Caco-2 (cell line): ENCODE results near the gene CLEC1A. TPM values are rescaled to one million over a fixed set of nuclear protein-coding genes. Genes with fewer than 3 reads are reported as not detected.

ENCODE experiments used
- BruUV-seq: library from RNA; stranded (reverse); fragments of 400-500 nt; replicated peaks from 2 replicates; lab custom pipeline; 2021; lab: Mats Ljungman, UMichigan
- CTCF ChIA-PET: fragments of 300-600 bp; sonication (Branson Sonifier 250); formaldehyde crosslinking; loops from one replicate; lab custom pipeline; 2022; ENCODE audit warnings: antibody characterized with exemption; lab: Charles Lee
- POLR2A ChIA-PET: fragments of 300-600 bp; sonication (Branson Sonifier 250); formaldehyde crosslinking; loops from one replicate; lab custom pipeline; 2022; ENCODE audit warnings: antibody characterized with exemption; lab: Charles Lee
- DNase-seq, 2 experiments: peaks; one replicate each; pipeline versions ENCODE4 v3.0.0 to v3.0.0-alpha.2; 2020 to 2022
- H3K27me3 ChIP-seq: replicated peaks from 2 replicates; pipeline ENCODE4 v1.6.0; 2011; ENCODE audit warnings: low read length; ENCODE audit not compliant: control insufficient read depth, insufficient read depth
- H3K36me3 ChIP-seq: 2 replicates; pipeline ENCODE4 v1.5.1; 2011; ENCODE audit warnings: low read length; ENCODE audit not compliant: control insufficient read depth, insufficient read depth
- H3K4me1 ChIP-seq: fragments of 250-450 bp; sonication (Bioruptor Pico); 2 replicates; pipeline ENCODE4 v1.5.1; 2020; ENCODE audit warnings: mild to moderate bottlenecking
- H3K4me3 ChIP-seq: 2 replicates; pipeline ENCODE4 v1.5.1; 2011; ENCODE audit warnings: low read depth, mild to moderate bottlenecking, control low read depth, low read length
- H3K9me3 ChIP-seq: fragments of 250-450 bp; sonication (Bioruptor Pico); 2 replicates; pipeline ENCODE4 v1.5.1; 2020; ENCODE audit warnings: mild to moderate bottlenecking, moderate library complexity
- H3K27ac Mint-ChIP-seq: one replicate; pipeline ENCODE4 v1.8.0; 2022; ENCODE audit warnings: mixed read lengths; ENCODE audit not compliant: unreplicated experiment
- H3K27me3 Mint-ChIP-seq: one replicate; pipeline ENCODE4 v1.8.0; 2022; ENCODE audit warnings: mixed read lengths; ENCODE audit not compliant: insufficient read depth, unreplicated experiment
- H3K36me3 Mint-ChIP-seq: one replicate; pipeline ENCODE4 v1.8.0; 2022; ENCODE audit warnings: mild to moderate bottlenecking, mixed read lengths; ENCODE audit not compliant: insufficient read depth, unreplicated experiment
- H3K4me1 Mint-ChIP-seq: one replicate; pipeline ENCODE4 v1.8.0; 2022; ENCODE audit warnings: low read depth, mixed read lengths; ENCODE audit not compliant: unreplicated experiment
- H3K4me3 Mint-ChIP-seq: one replicate; pipeline ENCODE4 v1.8.0; 2022; ENCODE audit warnings: mild to moderate bottlenecking, moderate library complexity, mixed read lengths; ENCODE audit not compliant: unreplicated experiment
- H3K9me3 Mint-ChIP-seq: one replicate; pipeline ENCODE4 v1.8.0; 2022; ENCODE audit warnings: mixed read lengths; ENCODE audit not compliant: unreplicated experiment
- CTCF ChIP-seq, 2 experiments: fragments of 200-600 bp in 1 of 2; IDR thresholded peaks; 1 replicate in 1 of 2; 2 replicates in 1 of 2; pipeline versions ENCODE4 v1.5.1 to v1.8.0; 2011 to 2022; ENCODE audit warnings: antibody characterized with exemption in 1 of 2, control low read depth in 1 of 2, inconsistent platforms in 1 of 2, low read depth in 1 of 2, low read length in 1 of 2, mild to moderate bottlenecking in 1 of 2, moderate library complexity in 1 of 2; ENCODE audit not compliant: insufficient read depth in 1 of 2, severe bottlenecking in 1 of 2, unreplicated experiment in 1 of 2
- intact Hi-C: fragments of 100-400 bp; cut with micrococcal nuclease; formaldehyde crosslinking; loops from one replicate; pipeline ENCODE4 v1.10.0; 2022; ENCODE audit not compliant: unreplicated experiment
- total RNA-seq: library from RNA; stranded (reverse); gene quantifications from 2 replicates; pipeline ENCODE4 v1.2.3, GENCODE V29; 2022

CLEC1A gene
- total RNA-seq, 1 experiment from 2014 or later, result not detected

- intact Hi-C loops, result no loop called here
- Histone ChIP-seq H3K4me3 (no peak overlapping the region), H3K4me1 (no peaks in the 10 kb centered on the region), H3K27me3 (no peaks in the 10 kb centered on the region), H3K9me3 (no peaks in the 10 kb centered on the region), H3K36me3 (no peaks in the 10 kb centered on the region)
- H3K27ac Mint-ChIP-seq, result no peak overlapping the region
- H3K4me1 Mint-ChIP-seq, result no peaks in the 10 kb centered on the region
- no peak for DNase-seq
- CTCF ChIA-PET, result no interaction called here
- peaks cover 12% of the 10 kb centered on the region for H3K27me3 Mint-ChIP-seq
- no peak for TF ChIP-seq CTCF (IDR thresholded peaks at IDR 0.05; ENCODE audit: insufficient read depth in 1 of 2, low read depth in 1 of 2, low read length in 1 of 2, severe bottlenecking in 1 of 2, unreplicated experiment in 1 of 2)
- H3K36me3 Mint-ChIP-seq, result no peaks in the 10 kb centered on the region
- H3K4me3 Mint-ChIP-seq, result no peak overlapping the region
- POLR2A ChIA-PET, result no interaction called here
- BruUV-seq, result no TSS peak
- no peaks in the 10 kb centered on the region for H3K9me3 Mint-ChIP-seq
Observed at GRCh38 chr12:10121278-10121677, 22.5 kb upstream of the CLEC1A start.

- DNase-seq, result no peak
- no peaks in the 10 kb centered on the region for H3K9me3 ChIP-seq
- H3K4me3 Mint-ChIP-seq, result no peak overlapping the region
- no peaks in the 10 kb centered on the region for H3K4me1 ChIP-seq
- H3K27ac Mint-ChIP-seq, result no peak overlapping the region
- CTCF ChIA-PET, result no interaction called here
- no peaks in the 10 kb centered on the region for H3K4me1 Mint-ChIP-seq
- no peak overlapping the region for H3K4me3 ChIP-seq
- BruUV-seq, result no TSS peak
- no peaks in the 10 kb centered on the region for H3K9me3 Mint-ChIP-seq
- H3K36me3 Mint-ChIP-seq, result no peaks in the 10 kb centered on the region
- POLR2A ChIA-PET, result no interaction called here
- no peaks in the 10 kb centered on the region for H3K27me3 ChIP-seq
- TF ChIP-seq CTCF (IDR thresholded peaks at IDR 0.05; ENCODE audit: insufficient read depth in 1 of 2, low read depth in 1 of 2, low read length in 1 of 2, severe bottlenecking in 1 of 2, unreplicated experiment in 1 of 2), result no peak
- no peaks in the 10 kb centered on the region for H3K36me3 ChIP-seq
- intact Hi-C loops, result no loop called here
- H3K27me3 Mint-ChIP-seq, result peaks cover 10% of the 10 kb centered on the region
Observed at GRCh38 chr12:10119066-10119465, 20.3 kb upstream of the CLEC1A start.

- no peak overlapping the region for H3K27ac Mint-ChIP-seq
- H3K36me3 ChIP-seq, result no peaks in the 10 kb centered on the region
- no peaks in the 10 kb centered on the region for H3K9me3 ChIP-seq
- no TSS peak for BruUV-seq
- no peak overlapping the region for H3K4me3 ChIP-seq
- POLR2A ChIA-PET, result no interaction called here
- H3K4me1 ChIP-seq, result no peaks in the 10 kb centered on the region
- CTCF ChIA-PET, result no interaction called here
- no peaks in the 10 kb centered on the region for H3K36me3 Mint-ChIP-seq
- DNase-seq, result no peak
- no peak for TF ChIP-seq CTCF (IDR thresholded peaks at IDR 0.05; ENCODE audit: insufficient read depth in 1 of 2, low read depth in 1 of 2, low read length in 1 of 2, severe bottlenecking in 1 of 2, unreplicated experiment in 1 of 2)
- no peak overlapping the region for H3K4me3 Mint-ChIP-seq
- no peaks in the 10 kb centered on the region for H3K4me1 Mint-ChIP-seq
- intact Hi-C loops, result no loop called here
- no peaks in the 10 kb centered on the region for H3K9me3 Mint-ChIP-seq
- H3K27me3 Mint-ChIP-seq, result peaks cover 10% of the 10 kb centered on the region
- H3K27me3 ChIP-seq, result no peaks in the 10 kb centered on the region
Observed at GRCh38 chr12:10115890-10116289, 17.1 kb upstream of the CLEC1A start.
